HEK293 (cell line): ENCODE data around the gene MRPL23.

Source experiments
- CTCF ChIA-PET: fragments of 350-600 bp; formaldehyde crosslinking; extraction: SDS; loops from one replicate; lab custom pipeline; 2021; ENCODE audit warnings: antibody characterized with exemption; lab: Yijun Ruan, JAX
- POLR2A ChIA-PET: fragments of 300-600 bp; formaldehyde crosslinking; extraction: SDS; loops from one replicate; lab custom pipeline; 2020; ENCODE audit warnings: antibody characterized with exemption, inconsistent platforms; lab: Yijun Ruan, JAX
- H3K27ac ChIP-seq: fragments of 200-500 bp; sonication (Bioruptor generic); 2 replicates; pipeline ENCODE4 v1.5.1; 2014; ENCODE audit warnings: low read depth, low read length, control low read depth, inconsistent platforms; ENCODE audit errors: extremely low read depth
- H3K36me3 ChIP-seq, 2 experiments: fragments of 200-500 bp in 1 of 2; sonication (Bioruptor generic) in 1 of 2; 1 replicate in 1 of 2; 2 replicates in 1 of 2; pipeline ENCODE4 v1.5.1; 2014 to 2017; ENCODE audit warnings: inconsistent platforms in 2 of 2, low read length in 2 of 2; ENCODE audit not compliant: control insufficient read depth in 2 of 2, insufficient read depth in 1 of 2
- H3K4me1 ChIP-seq: fragments of 200-500 bp; sonication (Bioruptor generic); 2 replicates; pipeline ENCODE4 v1.5.1; 2014; ENCODE audit warnings: mild to moderate bottlenecking, low read length, inconsistent platforms; ENCODE audit not compliant: control insufficient read depth, insufficient read depth
- H3K4me3 ChIP-seq: 2 replicates; pipeline ENCODE4 v1.5.1; 2011; ENCODE audit warnings: low read depth, mild to moderate bottlenecking, control low read depth, low read length, moderate library complexity
- H3K9me3 ChIP-seq: fragments of 200-500 bp; sonication (Bioruptor generic); 2 replicates; pipeline ENCODE4 v1.5.1; 2014; ENCODE audit warnings: low read depth, low read length, inconsistent platforms; ENCODE audit not compliant: control insufficient read depth, insufficient read depth
- BCL11B ChIP-seq: fragments of 450-650 bp; formaldehyde crosslinking; IDR thresholded peaks from 2 replicates; pipeline ENCODE4 v1.5.1; 2016; ENCODE audit warnings: low read depth, missing biosample characterization, missing genetic modification characterization
- GLIS1 ChIP-seq: fragments of 450-650 bp; formaldehyde crosslinking; IDR thresholded peaks from 2 replicates; pipeline ENCODE4 v1.5.1; 2016; ENCODE audit warnings: missing biosample characterization, missing genetic modification characterization
- HOXA7 ChIP-seq: sonication (generic); formaldehyde crosslinking; IDR thresholded peaks from 2 replicates; pipeline ENCODE4 v1.8.1; 2022; ENCODE audit warnings: missing genetic modification reagents, borderline replicate concordance
- ZNF132 ChIP-seq: fragments of 450-650 bp; formaldehyde crosslinking; IDR thresholded peaks from 2 replicates; pipeline ENCODE4 v1.5.1; 2017; ENCODE audit warnings: missing biosample characterization, missing genetic modification characterization, borderline replicate concordance
- ZNF169 ChIP-seq: fragments of 450-650 bp; formaldehyde crosslinking; IDR thresholded peaks from 2 replicates; pipeline ENCODE4 v1.5.1; 2016; ENCODE audit warnings: missing biosample characterization, missing genetic modification characterization
- ZNF202 ChIP-seq: fragments of 450-650 bp; formaldehyde crosslinking; IDR thresholded peaks from 2 replicates; pipeline ENCODE4 v1.5.1; 2016; ENCODE audit warnings: missing biosample characterization, missing genetic modification characterization, borderline replicate concordance
- ZNF350 ChIP-seq: fragments of 450-650 bp; formaldehyde crosslinking; IDR thresholded peaks from 2 replicates; pipeline ENCODE4 v1.5.0; 2017; ENCODE audit warnings: missing biosample characterization, mild to moderate bottlenecking, missing genetic modification characterization
- ZNF37A ChIP-seq: fragments of 450-650 bp; IDR thresholded peaks from 2 replicates; pipeline ENCODE4 v1.5.1; 2018; ENCODE audit warnings: missing biosample characterization, missing genetic modification characterization
- ZNF518A ChIP-seq: fragments of 450-650 bp; formaldehyde crosslinking; conservative IDR thresholded peaks from 2 replicates; pipeline ENCODE4 v1.5.1; 2016; ENCODE audit warnings: low read depth, missing biosample characterization, missing genetic modification characterization
- ZNF561 ChIP-seq: fragments of 450-650 bp; IDR thresholded peaks from 2 replicates; pipeline ENCODE4 v1.5.1; 2018; ENCODE audit warnings: missing biosample characterization, missing genetic modification characterization, borderline replicate concordance
- ZNF585B ChIP-seq: fragments of 450-650 bp; formaldehyde crosslinking; IDR thresholded peaks from 2 replicates; pipeline ENCODE4 v1.5.1; 2016; ENCODE audit warnings: missing biosample characterization, missing genetic modification characterization
- ZNF610 ChIP-seq: fragments of 450-650 bp; formaldehyde crosslinking; IDR thresholded peaks from 2 replicates; pipeline ENCODE4 v1.5.1; 2016; ENCODE audit warnings: missing biosample characterization, missing genetic modification characterization, borderline replicate concordance
- ZNF624 ChIP-seq: fragments of 450-650 bp; formaldehyde crosslinking; IDR thresholded peaks from 2 replicates; pipeline ENCODE4 v1.5.1; 2017; ENCODE audit warnings: missing biosample characterization, missing genetic modification characterization
- ZNF645 ChIP-seq: fragments of 450-650 bp; formaldehyde crosslinking; IDR thresholded peaks from 2 replicates; pipeline ENCODE4; 2016; ENCODE audit warnings: missing biosample characterization, missing genetic modification characterization
- ZNF785 ChIP-seq: fragments of 450-650 bp; formaldehyde crosslinking; IDR thresholded peaks from 2 replicates; pipeline ENCODE4 v1.5.1; 2016; ENCODE audit warnings: missing biosample characterization, missing genetic modification characterization
- ZSCAN5A ChIP-seq: fragments of 450-650 bp; formaldehyde crosslinking; IDR thresholded peaks from 2 replicates; pipeline ENCODE4 v1.5.1; 2016; ENCODE audit warnings: missing biosample characterization, missing genetic modification characterization
- TF ChIP-seq, protein P1 (sequence below): fragments of 450-650 bp; formaldehyde crosslinking; IDR thresholded peaks from 2 replicates; pipeline ENCODE4 v1.5.1; 2016; ENCODE audit warnings: missing biosample characterization, missing genetic modification characterization

The MRPL23 gene

GRCh38 chr11:1964348-1964747, 17.2 kb downstream of the MRPL23 start:
- POLR2A ChIA-PET: no interaction called here
- CTCF ChIA-PET: interaction anchor here (0.7 kb wide), 1 partner anchor 187 kb away, joined by 3 read pairs; no protein-coding TSS in a partner anchor

More at GRCh38 chr11:1964348-1964747, 17.2 kb downstream of the MRPL23 start:
- TF ChIP-seq, protein P1, sequence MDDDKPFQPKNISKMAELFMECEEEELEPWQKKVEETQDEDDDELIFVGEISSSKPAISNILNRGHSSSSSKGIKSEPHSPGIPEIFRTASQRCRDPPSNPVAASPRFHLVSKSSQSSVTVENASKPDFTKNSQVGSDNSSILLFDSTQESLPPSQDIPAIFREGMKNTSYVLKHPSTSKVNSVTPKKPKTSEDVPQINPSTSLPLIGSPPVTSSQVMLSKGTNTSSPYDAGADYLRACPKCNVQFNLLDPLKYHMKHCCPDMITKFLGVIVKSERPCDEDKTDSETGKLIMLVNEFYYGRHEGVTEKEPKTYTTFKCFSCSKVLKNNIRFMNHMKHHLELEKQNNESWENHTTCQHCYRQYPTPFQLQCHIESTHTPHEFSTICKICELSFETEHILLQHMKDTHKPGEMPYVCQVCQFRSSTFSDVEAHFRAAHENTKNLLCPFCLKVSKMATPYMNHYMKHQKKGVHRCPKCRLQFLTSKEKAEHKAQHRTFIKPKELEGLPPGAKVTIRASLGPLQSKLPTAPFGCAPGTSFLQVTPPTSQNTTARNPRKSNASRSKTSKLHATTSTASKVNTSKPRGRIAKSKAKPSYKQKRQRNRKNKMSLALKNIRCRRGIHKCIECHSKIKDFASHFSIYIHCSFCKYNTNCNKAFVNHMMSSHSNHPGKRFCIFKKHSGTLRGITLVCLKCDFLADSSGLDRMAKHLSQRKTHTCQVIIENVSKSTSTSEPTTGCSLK: no peak
- TF ChIP-seq ZNF585B (tag by site-specific recombination) (no peak), GLIS1 (tag by site-specific recombination) (no peak), ZNF610 (tag by site-specific recombination) (no peak), ZNF202 (tag by site-specific recombination) (no peak), HOXA7 (CRISPR knock-in tag) (no peak), ZNF169 (tag by site-specific recombination) (no peak), ZNF132 (no peak), ZNF37A (tag by site-specific recombination) (no peak), ZNF518A (tag by site-specific recombination) (no peak), ZSCAN5A (tag by site-specific recombination) (no peak), ZNF624 (tag by site-specific recombination) (no peak), ZNF645 (tag by site-specific recombination) (no peak), ZNF561 (no peak), ZNF785 (no peak), ZNF350 (tag by site-specific recombination) (no peak), BCL11B (tag by site-specific recombination) (no peak)
- Histone ChIP-seq H3K4me1 (no peaks in the 10 kb centered on the region), H3K9me3 (no peaks in the 10 kb centered on the region), H3K36me3 (no peaks in the 10 kb centered on the region), H3K27ac (no peak overlapping the region), H3K4me3 (no peak overlapping the region)
